HEK293 (cell line): Measurements from ENCODE around the gene PRUNE1.

Experiments
- GLI2 ChIP-seq: fragments of 450-650 bp; formaldehyde crosslinking; IDR thresholded peaks from 2 replicates; pipeline ENCODE4; 2017; ENCODE audit warnings: missing biosample characterization, missing genetic modification characterization, low read depth, borderline replicate concordance
- GLIS2 ChIP-seq: fragments of 450-650 bp; formaldehyde crosslinking; IDR thresholded peaks from 2 replicates; pipeline ENCODE4 v1.5.1; 2016; ENCODE audit warnings: missing biosample characterization, missing genetic modification characterization
- IKZF3 ChIP-seq: fragments of 450-650 bp; IDR thresholded peaks from 2 replicates; pipeline ENCODE4 v1.5.0; 2018; ENCODE audit warnings: missing biosample characterization, mild to moderate bottlenecking, missing genetic modification characterization, moderate library complexity
- MZF1 ChIP-seq: fragments of 450-650 bp; formaldehyde crosslinking; IDR thresholded peaks from 2 replicates; pipeline ENCODE4 v1.5.1; 2017; ENCODE audit warnings: missing biosample characterization, missing genetic modification characterization, borderline replicate concordance
- SCRT2 ChIP-seq: fragments of 450-650 bp; formaldehyde crosslinking; IDR thresholded peaks from 2 replicates; pipeline ENCODE4 v1.5.1; 2016; ENCODE audit warnings: missing biosample characterization, missing genetic modification characterization
- SETDB1 ChIP-seq: IDR thresholded peaks from one replicate; pipeline ENCODE4 v1.6.1; 2017; ENCODE audit warnings: mild to moderate bottlenecking, low read length, moderate library complexity, mixed read lengths; ENCODE audit not compliant: insufficient read length
- ZBTB48 ChIP-seq: fragments of 450-650 bp; formaldehyde crosslinking; IDR thresholded peaks from 2 replicates; pipeline ENCODE4 v1.5.1; 2016; ENCODE audit warnings: missing biosample characterization, missing genetic modification characterization
- ZFP69B ChIP-seq: fragments of 450-650 bp; formaldehyde crosslinking; IDR thresholded peaks from 2 replicates; pipeline ENCODE4 v1.5.1; 2016; ENCODE audit warnings: missing biosample characterization, missing genetic modification characterization
- ZNF155 ChIP-seq: fragments of 450-650 bp; formaldehyde crosslinking; IDR thresholded peaks from 2 replicates; pipeline ENCODE4 v1.5.1; 2016; ENCODE audit warnings: missing biosample characterization, missing genetic modification characterization
- ZNF223 ChIP-seq: fragments of 450-650 bp; formaldehyde crosslinking; IDR thresholded peaks from 2 replicates; pipeline ENCODE4 v1.5.1; 2016; ENCODE audit warnings: missing biosample characterization, missing genetic modification characterization
- ZNF324 ChIP-seq: fragments of 450-650 bp; formaldehyde crosslinking; IDR thresholded peaks from 2 replicates; pipeline ENCODE4 v1.5.1; 2016; ENCODE audit warnings: missing biosample characterization, missing genetic modification characterization
- ZNF341 ChIP-seq: fragments of 450-650 bp; formaldehyde crosslinking; IDR thresholded peaks from 2 replicates; pipeline ENCODE4; 2016; ENCODE audit warnings: low read depth, missing biosample characterization, missing genetic modification characterization
- ZNF366 ChIP-seq: fragments of 450-650 bp; formaldehyde crosslinking; conservative IDR thresholded peaks from 2 replicates; pipeline ENCODE4 v1.5.1; 2016; ENCODE audit warnings: missing biosample characterization, missing genetic modification characterization
- ZNF501 ChIP-seq: fragments of 450-650 bp; formaldehyde crosslinking; IDR thresholded peaks from 2 replicates; pipeline ENCODE4 v1.5.1; 2016; ENCODE audit warnings: missing biosample characterization, missing genetic modification characterization
- ZNF660 ChIP-seq: fragments of 450-650 bp; IDR thresholded peaks from 2 replicates; pipeline ENCODE4 v1.5.1; 2018; ENCODE audit warnings: missing biosample characterization, mild to moderate bottlenecking, missing genetic modification characterization
- ZNF747 ChIP-seq: fragments of 450-650 bp; formaldehyde crosslinking; IDR thresholded peaks from 2 replicates; pipeline ENCODE4 v1.5.1; 2016; ENCODE audit warnings: missing biosample characterization, missing genetic modification characterization
- ZNF830 ChIP-seq: fragments of 450-650 bp; IDR thresholded peaks from 2 replicates; pipeline ENCODE4 v1.5.0; 2018; ENCODE audit warnings: missing biosample characterization, missing genetic modification characterization, low read depth, mild to moderate bottlenecking, moderate library complexity
- TF ChIP-seq, protein P1 (sequence below): fragments of 450-650 bp; formaldehyde crosslinking; IDR thresholded peaks from 2 replicates; pipeline ENCODE4 v1.5.1; 2016; ENCODE audit warnings: missing biosample characterization, missing genetic modification characterization, borderline replicate concordance
- TF ChIP-seq, protein P2 (sequence below): fragments of 450-650 bp; formaldehyde crosslinking; IDR thresholded peaks from 2 replicates; pipeline ENCODE4 v1.5.1; 2017; ENCODE audit warnings: missing biosample characterization, missing genetic modification characterization
- TF ChIP-seq, protein P3 (sequence below): fragments of 450-650 bp; formaldehyde crosslinking; IDR thresholded peaks from 2 replicates; pipeline ENCODE4 v1.5.1; 2016; ENCODE audit warnings: missing biosample characterization, missing genetic modification characterization
- TF ChIP-seq, protein P4 (sequence below): fragments of 450-650 bp; formaldehyde crosslinking; IDR thresholded peaks from 2 replicates; pipeline ENCODE4 v1.5.1; 2016; ENCODE audit warnings: missing biosample characterization, missing genetic modification characterization, low read depth

Gene PRUNE1

DNA sequence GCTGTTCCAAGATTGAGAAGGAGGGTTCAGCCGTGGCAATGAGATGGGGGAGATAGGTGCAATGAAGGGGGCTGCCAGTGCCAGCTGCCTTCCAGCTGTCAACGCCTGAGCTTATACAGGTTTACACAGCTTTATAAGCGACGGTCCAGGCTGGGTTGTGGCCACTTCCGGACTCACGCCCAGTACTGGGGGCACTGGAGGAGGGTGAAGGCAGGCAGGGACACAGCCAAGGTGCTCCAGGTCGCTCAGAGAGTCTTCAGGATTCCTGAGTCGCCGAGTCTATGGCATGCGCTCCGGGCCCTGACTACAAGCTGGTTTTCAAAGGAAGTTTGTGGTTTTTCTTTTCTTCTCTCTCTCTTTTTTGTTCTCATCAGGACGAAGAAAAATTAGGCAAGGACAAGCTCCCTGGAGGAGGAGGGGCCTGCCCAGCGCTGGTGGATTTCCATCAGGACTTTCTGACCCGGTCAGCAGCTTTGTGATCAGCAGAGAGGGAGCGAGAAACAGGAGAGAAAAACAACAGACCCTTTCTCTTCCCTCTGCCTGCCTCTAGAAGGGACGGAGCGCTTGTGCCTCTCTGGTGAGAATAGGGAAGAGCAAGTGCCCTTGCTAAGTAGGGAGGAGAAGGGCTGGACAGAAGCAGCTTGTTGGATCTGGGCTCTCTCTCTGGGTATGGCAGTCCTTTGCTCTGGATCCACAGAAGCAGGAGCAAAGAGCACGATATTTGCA lies 1.8 kb upstream of the PRUNE1 start, which contains the start of gene MINDY1 (continued):
- TF ChIP-seq, protein P1, sequence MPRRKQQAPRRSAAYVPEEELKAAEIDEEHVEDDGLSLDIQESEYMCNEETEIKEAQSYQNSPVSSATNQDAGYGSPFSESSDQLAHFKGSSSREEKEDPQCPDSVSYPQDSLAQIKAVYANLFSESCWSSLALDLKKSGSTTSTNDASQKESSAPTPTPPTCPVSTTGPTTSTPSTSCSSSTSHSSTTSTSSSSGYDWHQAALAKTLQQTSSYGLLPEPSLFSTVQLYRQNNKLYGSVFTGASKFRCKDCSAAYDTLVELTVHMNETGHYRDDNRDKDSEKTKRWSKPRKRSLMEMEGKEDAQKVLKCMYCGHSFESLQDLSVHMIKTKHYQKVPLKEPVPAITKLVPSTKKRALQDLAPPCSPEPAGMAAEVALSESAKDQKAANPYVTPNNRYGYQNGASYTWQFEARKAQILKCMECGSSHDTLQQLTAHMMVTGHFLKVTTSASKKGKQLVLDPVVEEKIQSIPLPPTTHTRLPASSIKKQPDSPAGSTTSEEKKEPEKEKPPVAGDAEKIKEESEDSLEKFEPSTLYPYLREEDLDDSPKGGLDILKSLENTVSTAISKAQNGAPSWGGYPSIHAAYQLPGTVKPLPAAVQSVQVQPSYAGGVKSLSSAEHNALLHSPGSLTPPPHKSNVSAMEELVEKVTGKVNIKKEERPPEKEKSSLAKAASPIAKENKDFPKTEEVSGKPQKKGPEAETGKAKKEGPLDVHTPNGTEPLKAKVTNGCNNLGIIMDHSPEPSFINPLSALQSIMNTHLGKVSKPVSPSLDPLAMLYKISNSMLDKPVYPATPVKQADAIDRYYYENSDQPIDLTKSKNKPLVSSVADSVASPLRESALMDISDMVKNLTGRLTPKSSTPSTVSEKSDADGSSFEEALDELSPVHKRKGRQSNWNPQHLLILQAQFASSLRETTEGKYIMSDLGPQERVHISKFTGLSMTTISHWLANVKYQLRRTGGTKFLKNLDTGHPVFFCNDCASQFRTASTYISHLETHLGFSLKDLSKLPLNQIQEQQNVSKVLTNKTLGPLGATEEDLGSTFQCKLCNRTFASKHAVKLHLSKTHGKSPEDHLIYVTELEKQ (tag by site-specific recombination): no peak
- TF ChIP-seq ZNF341: peak; percentile 49; the same call in 1 of the 2 replicates
- TF ChIP-seq, protein P2, sequence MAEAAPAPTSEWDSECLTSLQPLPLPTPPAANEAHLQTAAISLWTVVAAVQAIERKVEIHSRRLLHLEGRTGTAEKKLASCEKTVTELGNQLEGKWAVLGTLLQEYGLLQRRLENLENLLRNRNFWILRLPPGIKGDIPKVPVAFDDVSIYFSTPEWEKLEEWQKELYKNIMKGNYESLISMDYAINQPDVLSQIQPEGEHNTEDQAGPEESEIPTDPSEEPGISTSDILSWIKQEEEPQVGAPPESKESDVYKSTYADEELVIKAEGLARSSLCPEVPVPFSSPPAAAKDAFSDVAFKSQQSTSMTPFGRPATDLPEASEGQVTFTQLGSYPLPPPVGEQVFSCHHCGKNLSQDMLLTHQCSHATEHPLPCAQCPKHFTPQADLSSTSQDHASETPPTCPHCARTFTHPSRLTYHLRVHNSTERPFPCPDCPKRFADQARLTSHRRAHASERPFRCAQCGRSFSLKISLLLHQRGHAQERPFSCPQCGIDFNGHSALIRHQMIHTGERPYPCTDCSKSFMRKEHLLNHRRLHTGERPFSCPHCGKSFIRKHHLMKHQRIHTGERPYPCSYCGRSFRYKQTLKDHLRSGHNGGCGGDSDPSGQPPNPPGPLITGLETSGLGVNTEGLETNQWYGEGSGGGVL: no peak
- TF ChIP-seq ZNF223 (tag by site-specific recombination): 0 out of 2 replicates have a peak, but pooled peaks have one; percentile 23
- TF ChIP-seq ZNF324 (tag by site-specific recombination): no peak
- TF ChIP-seq IKZF3: peak; percentile 54
- peak; percentile 48; the same call in 1 of the 2 replicates for TF ChIP-seq ZBTB48
- TF ChIP-seq, protein P3, sequence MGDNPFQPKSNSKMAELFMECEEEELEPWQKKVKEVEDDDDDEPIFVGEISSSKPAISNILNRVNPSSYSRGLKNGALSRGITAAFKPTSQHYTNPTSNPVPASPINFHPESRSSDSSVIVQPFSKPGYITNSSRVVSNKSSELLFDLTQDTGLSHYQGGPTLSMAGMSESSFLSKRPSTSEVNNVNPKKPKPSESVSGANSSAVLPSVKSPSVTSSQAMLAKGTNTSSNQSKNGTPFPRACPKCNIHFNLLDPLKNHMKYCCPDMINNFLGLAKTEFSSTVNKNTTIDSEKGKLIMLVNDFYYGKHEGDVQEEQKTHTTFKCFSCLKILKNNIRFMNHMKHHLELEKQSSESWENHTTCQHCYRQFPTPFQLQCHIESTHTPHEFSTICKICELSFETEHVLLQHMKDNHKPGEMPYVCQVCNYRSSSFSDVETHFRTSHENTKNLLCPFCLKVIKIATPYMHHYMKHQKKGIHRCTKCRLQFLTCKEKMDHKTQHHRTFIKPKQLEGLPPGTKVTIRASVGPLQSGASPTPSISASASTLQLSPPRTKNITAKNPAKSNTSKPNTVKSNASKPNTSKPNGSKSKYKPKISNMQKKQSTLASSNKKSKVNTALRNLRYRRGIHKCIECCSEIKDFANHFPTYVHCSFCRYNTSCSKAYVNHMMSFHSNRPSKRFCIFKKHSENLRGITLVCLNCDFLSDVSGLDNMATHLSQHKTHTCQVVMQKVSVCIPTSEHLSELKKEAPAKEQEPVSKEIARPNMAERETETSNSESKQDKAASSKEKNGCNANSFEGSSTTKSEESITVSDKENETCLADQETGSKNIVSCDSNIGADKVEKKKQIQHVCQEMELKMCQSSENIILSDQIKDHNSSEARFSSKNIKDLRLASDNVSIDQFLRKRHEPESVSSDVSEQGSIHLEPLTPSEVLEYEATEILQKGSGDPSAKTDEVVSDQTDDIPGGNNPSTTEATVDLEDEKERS (tag by site-specific recombination): no peak
- no peak for TF ChIP-seq SETDB1
- TF ChIP-seq ZNF830: no peak
- no peak for TF ChIP-seq ZNF155 (tag by site-specific recombination)
- TF ChIP-seq ZNF660 (tag by site-specific recombination): peak; percentile 64
- no peak for TF ChIP-seq ZFP69B
- TF ChIP-seq GLI2 (tag by site-specific recombination): no peak
- 0 out of 2 replicates have a peak, but pooled peaks have one; percentile 40 for TF ChIP-seq ZNF501 (tag by site-specific recombination)
- TF ChIP-seq MZF1 (tag by site-specific recombination): peak; percentile 88; the same call in 1 of the 2 replicates
- TF ChIP-seq SCRT2 (tag by site-specific recombination): no peak
- peak; percentile 96 for TF ChIP-seq ZNF366 (tag by site-specific recombination)
- 0 out of 2 replicates have a peak, but pooled peaks have one; percentile 16 for TF ChIP-seq GLIS2 (tag by site-specific recombination)
- TF ChIP-seq, protein P4, sequence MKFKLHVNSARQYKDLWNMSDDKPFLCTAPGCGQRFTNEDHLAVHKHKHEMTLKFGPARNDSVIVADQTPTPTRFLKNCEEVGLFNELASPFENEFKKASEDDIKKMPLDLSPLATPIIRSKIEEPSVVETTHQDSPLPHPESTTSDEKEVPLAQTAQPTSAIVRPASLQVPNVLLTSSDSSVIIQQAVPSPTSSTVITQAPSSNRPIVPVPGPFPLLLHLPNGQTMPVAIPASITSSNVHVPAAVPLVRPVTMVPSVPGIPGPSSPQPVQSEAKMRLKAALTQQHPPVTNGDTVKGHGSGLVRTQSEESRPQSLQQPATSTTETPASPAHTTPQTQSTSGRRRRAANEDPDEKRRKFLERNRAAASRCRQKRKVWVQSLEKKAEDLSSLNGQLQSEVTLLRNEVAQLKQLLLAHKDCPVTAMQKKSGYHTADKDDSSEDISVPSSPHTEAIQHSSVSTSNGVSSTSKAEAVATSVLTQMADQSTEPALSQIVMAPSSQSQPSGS (tag by site-specific recombination): no peak
- no peak for TF ChIP-seq ZNF747 (tag by site-specific recombination)
